IMR-90 (cell line): ENCODE results near the gene SNAPC1. TPM values are rescaled to one million over a fixed set of nuclear protein-coding genes. Genes with fewer than 3 reads are reported as not detected.
A peak's percentile ranks its signal among the peaks of the same experiment; 100 is the strongest.

ENCODE experiments used
- ATAC-seq: fragments of 200-7000 bp; cut with Tn5 transposase; 2 replicates; pipeline ENCODE4 v1.9.1; 2020; ENCODE audit warnings: low read depth, mild to moderate bottlenecking, moderate library complexity
- BruUV-seq: library from RNA; stranded (reverse); fragments of 400-500 nt; replicated peaks from 2 replicates; lab custom pipeline; 2021; lab: Mats Ljungman, UMichigan
- CTCF ChIA-PET: fragments of 300-600 bp; formaldehyde crosslinking; extraction: SDS; loops from one replicate; lab custom pipeline; 2021; ENCODE audit warnings: antibody characterized with exemption; lab: Yijun Ruan, JAX
- POLR2A ChIA-PET: fragments of 300-600 bp; sonication (Branson Sonifier 250); formaldehyde crosslinking; loops from one replicate; lab custom pipeline; 2022; ENCODE audit warnings: antibody characterized with exemption; ENCODE audit not compliant: unreplicated experiment; lab: Charles Lee
- DNase-seq: peaks from one replicate; pipeline ENCODE4 v3.0.0; 2013
- H2AFZ ChIP-seq: replicated peaks from 2 replicates; pipeline ENCODE3; 2013; ENCODE audit warnings: low read length, mild to moderate bottlenecking; ENCODE audit not compliant: poor library complexity
- H2AK5ac ChIP-seq: 2 replicates; pipeline ENCODE4 v1.6.1; 2013; ENCODE audit warnings: low read depth, low read length, inconsistent platforms
- H2AK9ac ChIP-seq: replicated peaks from 2 replicates; pipeline ENCODE3; 2013; ENCODE audit warnings: mild to moderate bottlenecking, low read depth, low read length, moderate library complexity; ENCODE audit not compliant: poor library complexity
- H2BK120ac ChIP-seq: 2 replicates; pipeline ENCODE4 v1.6.1; 2013; ENCODE audit warnings: low read depth, low read length, inconsistent platforms
- H2BK15ac ChIP-seq: 3 replicates; pipeline ENCODE4 v1.6.1; 2013; ENCODE audit warnings: low read depth, low read length, inconsistent platforms
- H2BK20ac ChIP-seq: 2 replicates; pipeline ENCODE4 v1.6.1; 2013; ENCODE audit warnings: low read depth, mild to moderate bottlenecking, inconsistent platforms, low read length, moderate library complexity
- H2BK5ac ChIP-seq: 2 replicates; pipeline ENCODE4 v1.6.1; 2013; ENCODE audit warnings: mild to moderate bottlenecking, low read depth, low read length, inconsistent platforms; ENCODE audit not compliant: poor library complexity, severe bottlenecking
- H3K14ac ChIP-seq: replicated peaks from 2 replicates; pipeline ENCODE4 v1.6.1; 2013; ENCODE audit warnings: low read depth, low read length, inconsistent platforms
- H3K18ac ChIP-seq: 2 replicates; pipeline ENCODE4 v1.6.1; 2013; ENCODE audit warnings: low read depth, low read length, control low read depth
- H3K23ac ChIP-seq: 2 replicates; pipeline ENCODE4 v1.6.1; 2013; ENCODE audit warnings: low read depth, low read length, inconsistent platforms
- H3K27ac ChIP-seq: 2 replicates; pipeline ENCODE4 v1.5.1; 2013; ENCODE audit warnings: mild to moderate bottlenecking, control low read depth, low read length; ENCODE audit not compliant: insufficient read depth
- H3K27me3 ChIP-seq: 2 replicates; pipeline ENCODE4 v1.6.1; 2013; ENCODE audit warnings: low read length; ENCODE audit not compliant: control insufficient read depth, insufficient read depth
- H3K36me3 ChIP-seq: 2 replicates; pipeline ENCODE4 v1.6.1; 2013; ENCODE audit warnings: low read length, mixed read lengths; ENCODE audit not compliant: control insufficient read depth, insufficient read depth
- H3K4ac ChIP-seq: 2 replicates; pipeline ENCODE4 v1.6.1; 2013; ENCODE audit warnings: low read depth, low read length, inconsistent platforms
- H3K4me1 ChIP-seq: 2 replicates; pipeline ENCODE4 v1.6.1; 2013; ENCODE audit warnings: low read length, mixed read lengths; ENCODE audit not compliant: control insufficient read depth, insufficient read depth
- H3K4me2 ChIP-seq: 2 replicates; pipeline ENCODE4 v1.6.1; 2013; ENCODE audit warnings: low read depth, mild to moderate bottlenecking, control low read depth, low read length, moderate library complexity
- H3K4me3 ChIP-seq: 2 replicates; pipeline ENCODE4 v1.5.1; 2013; ENCODE audit warnings: low read depth, mild to moderate bottlenecking, control low read depth, low read length, moderate library complexity; ENCODE audit not compliant: insufficient read depth
- H3K56ac ChIP-seq: 2 replicates; pipeline ENCODE4 v1.6.1; 2013; ENCODE audit warnings: low read length, inconsistent platforms; ENCODE audit not compliant: insufficient read depth; ENCODE audit errors: extremely low read depth
- H3K79me1 ChIP-seq, 2 experiments: 2 replicates each; pipeline ENCODE4 v1.6.1; 2013; ENCODE audit warnings: low read length in 2 of 2, inconsistent platforms in 1 of 2, low read depth in 1 of 2
- H3K9ac ChIP-seq: 2 replicates; pipeline ENCODE4 v1.6.1; 2013; ENCODE audit warnings: low read depth, low read length, control low read depth
- H3K9me1 ChIP-seq: 2 replicates; pipeline ENCODE4 v1.6.1; 2013; ENCODE audit warnings: low read length, inconsistent platforms; ENCODE audit not compliant: insufficient read depth
- H3K9me3 ChIP-seq: 2 replicates; pipeline ENCODE4 v1.6.1; 2013; ENCODE audit warnings: low read length; ENCODE audit not compliant: control insufficient read depth, insufficient read depth
- H4K20me1 ChIP-seq: 2 replicates; pipeline ENCODE4 v1.6.1; 2013; ENCODE audit warnings: low read length, inconsistent platforms; ENCODE audit not compliant: insufficient read depth
- H4K5ac ChIP-seq: 2 replicates; pipeline ENCODE4 v1.6.1; 2013; ENCODE audit warnings: mild to moderate bottlenecking, low read depth, low read length, control low read depth
- H4K8ac ChIP-seq, 2 experiments: 2 replicates each; pipeline ENCODE4 v1.6.1; 2013; ENCODE audit warnings: low read depth in 2 of 2, low read length in 2 of 2, control low read depth in 1 of 2, inconsistent platforms in 1 of 2
- H4K91ac ChIP-seq: 2 replicates; pipeline ENCODE4 v1.6.1; 2013; ENCODE audit warnings: low read depth, low read length, inconsistent platforms; ENCODE audit not compliant: insufficient read depth
- BHLHE40 ChIP-seq: fragments of 150-350 bp; IDR thresholded peaks from 2 replicates; pipeline ENCODE4 v1.6.1; 2016; ENCODE audit warnings: mild to moderate bottlenecking, low read depth, low read length
- CEBPB ChIP-seq: IDR thresholded peaks from 2 replicates; pipeline ENCODE4 v1.6.1; 2012; ENCODE audit warnings: low read depth, low read length, improper control_type of control experiment
- CHD1 ChIP-seq: IDR thresholded peaks from 2 replicates; pipeline ENCODE4 v1.6.1; 2012; ENCODE audit warnings: low read depth, low read length, improper control_type of control experiment
- FOS ChIP-seq: fragments of 150-350 bp; IDR thresholded peaks from 2 replicates; pipeline ENCODE4 v1.6.1; 2016; ENCODE audit warnings: low read depth, low read length
- MAZ ChIP-seq: IDR thresholded peaks from 2 replicates; pipeline ENCODE4 v1.6.1; 2012; ENCODE audit warnings: low read depth, mild to moderate bottlenecking, low read length, improper control_type of control experiment, moderate library complexity, borderline replicate concordance
- MXI1 ChIP-seq: IDR thresholded peaks from 2 replicates; pipeline ENCODE4 v1.6.1; 2012; ENCODE audit warnings: low read depth, mild to moderate bottlenecking, low read length, moderate library complexity, borderline replicate concordance
- NFE2L2 ChIP-seq: fragments of 150-350 bp; IDR thresholded peaks from 2 replicates; pipeline ENCODE4 v1.6.1; 2016; ENCODE audit warnings: low read depth, mild to moderate bottlenecking, low read length
- POLR2A ChIP-seq: IDR thresholded peaks from 2 replicates; pipeline ENCODE4 v1.6.1; 2012; ENCODE audit warnings: mild to moderate bottlenecking, low read depth, low read length
- RAD21 ChIP-seq: IDR thresholded peaks from 2 replicates; pipeline ENCODE4 v1.6.1; 2012; ENCODE audit warnings: low read length, improper control_type of control experiment
- RCOR1 ChIP-seq: IDR thresholded peaks from 2 replicates; pipeline ENCODE4 v1.6.1; 2012; ENCODE audit warnings: mild to moderate bottlenecking, low read length, improper control_type of control experiment; ENCODE audit not compliant: insufficient replicate concordance
- RFX5 ChIP-seq: IDR thresholded peaks from 2 replicates; pipeline ENCODE4 v1.8.0; 2012; ENCODE audit warnings: low read depth, mild to moderate bottlenecking, low read length, moderate library complexity
- SMC3 ChIP-seq: fragments of 150-350 bp; IDR thresholded peaks from 2 replicates; pipeline ENCODE4 v1.6.1; 2016; ENCODE audit warnings: low read depth, mild to moderate bottlenecking, antibody characterized with exemption, low read length, moderate library complexity
- WGBS, 2 experiments: methylation state at CpG; one replicate each; pipeline versions ENCODE4 v1.1.5 to v1.1.7; 2013; ENCODE audit warnings: missing lambda C conversion rate in 2 of 2; ENCODE audit not compliant: insufficient read length in 1 of 2; ENCODE audit errors: extremely low coverage in 2 of 2; 5-methylcytosine and 5-hydroxymethylcytosine counted together
- dilution Hi-C: fragments of 300-500 bp; cut with HindIII; formaldehyde crosslinking; loops from one replicate; pipeline ENCODE4 v1.14.3; 2018; ENCODE audit warnings: low sequenced_read_pairs; ENCODE audit not compliant: unreplicated experiment
- in situ Hi-C: fragments of 300-500 bp; cut with MboI; formaldehyde crosslinking; loops from 3 replicates; pipeline ENCODE4 v1.14.3; 2019; ENCODE audit warnings: low sequenced_read_pairs, inconsistent platforms, mixed read lengths
- intact Hi-C: fragments of 100-400 bp; cut with micrococcal nuclease; formaldehyde crosslinking; loops from 2 replicates; pipeline ENCODE4 v1.10.0; 2022
- polyA plus RNA-seq, 3 experiments: library from polyadenylated mRNA; depleted of rRNA; stranded (reverse); fragments of >200 nt; gene quantifications; 2 replicates each; pipeline ENCODE4 v1.2.3, GENCODE V29; 2012; ENCODE audit warnings: low replicate concordance in 1 of 3
- total RNA-seq: library from RNA; depleted of rRNA; stranded (reverse); fragments of >200 nt; gene quantifications from 2 replicates; pipeline ENCODE4 v1.2.3, GENCODE V29; 2012
- TF ChIP-seq, protein P1 (sequence below): fragments of 150-350 bp; IDR thresholded peaks from 2 replicates; pipeline ENCODE4 v1.6.1; 2016; ENCODE audit warnings: low read depth, mild to moderate bottlenecking, low read length, moderate library complexity, borderline replicate concordance

Gene SNAPC1
- total and polyA plus RNA-seq, 2 of the 4 experiments (the other 2 are of a cell fraction), result 7.7 to 9.3 TPM

GRCh38 chr14:61749867-61750266, 12.4 kb upstream of the SNAPC1 start:
- Histone ChIP-seq H3K4ac (no peak overlapping the region), H2BK15ac (no peak overlapping the region), H3K9ac (peak overlapping the region; percentile 76; the same call in 1 of the 2 replicates), H3K27me3 (no peaks in the 10 kb centered on the region), H2AK9ac (no peak overlapping the region), H3K23ac (no peak overlapping the region; the same call in 1 of the 2 replicates), H3K4me2 (peak overlapping the region; percentile 80; the same call in 1 of the 2 replicates), H2BK120ac (no peak overlapping the region), H3K4me1 (peaks cover 13% of the 10 kb centered on the region), H3K4me3 (peak overlapping the region; percentile 86; the same call in 1 of the 2 replicates), H2BK20ac (no peak overlapping the region), H2AFZ (no peak overlapping the region), H2BK5ac (peak overlapping the region; percentile 69), H2AK5ac (no peak overlapping the region), H4K91ac (no peak overlapping the region), H3K9me3 (no peaks in the 10 kb centered on the region; the same call in 1 of the 2 replicates), H3K14ac (no peak overlapping the region), H3K9me1 (peaks cover 2% of the 10 kb centered on the region; the same call in 1 of the 2 replicates), H4K8ac (no peak overlapping the region), H4K20me1 (peaks cover 8% of the 10 kb centered on the region; the same call in 1 of the 2 replicates), H3K79me1 (peaks cover 3 to 7% of the 10 kb centered on the region in 2 experiments; a peak in 3 of 4 replicates), H3K36me3 (peaks cover 31% of the 10 kb centered on the region), H3K27ac (no peak overlapping the region), H4K5ac (peak overlapping the region; percentile 64; the same call in 1 of the 2 replicates), H3K18ac (peak overlapping the region; percentile 51; the same call in 1 of the 2 replicates), H3K56ac (no peak overlapping the region)
- ATAC-seq (no peak), DNase-seq (no peak)
- dilution Hi-C loops (no loop called here), intact Hi-C loops (loop anchor here (2.0 to 5.0 kb wide), 2 partner anchors 188 to 283 kb away; no protein-coding TSS in a partner anchor), in situ Hi-C loops (no loop called here)
- CTCF ChIA-PET, result interaction anchor here (1.5 to 1.9 kb wide), 2 partner anchors 10 to 16 kb away, joined by 5 to 6 read pairs; no protein-coding TSS in a partner anchor
- BruUV-seq, result no TSS peak
- WGBS, 2 experiments, result no CpG with 5 or more reads among the region's 3 CpGs
- TF ChIP-seq RFX5 (no peak), MAZ (no peak), RCOR1 (no peak), SMC3 (no peak), POLR2A (no peak), NFE2L2 (no peak), MXI1 (no peak), CHD1 (no peak), CEBPB (no peak), BHLHE40 (no peak), FOS (no peak), RAD21 (no peak)
- TF ChIP-seq, protein P1, sequence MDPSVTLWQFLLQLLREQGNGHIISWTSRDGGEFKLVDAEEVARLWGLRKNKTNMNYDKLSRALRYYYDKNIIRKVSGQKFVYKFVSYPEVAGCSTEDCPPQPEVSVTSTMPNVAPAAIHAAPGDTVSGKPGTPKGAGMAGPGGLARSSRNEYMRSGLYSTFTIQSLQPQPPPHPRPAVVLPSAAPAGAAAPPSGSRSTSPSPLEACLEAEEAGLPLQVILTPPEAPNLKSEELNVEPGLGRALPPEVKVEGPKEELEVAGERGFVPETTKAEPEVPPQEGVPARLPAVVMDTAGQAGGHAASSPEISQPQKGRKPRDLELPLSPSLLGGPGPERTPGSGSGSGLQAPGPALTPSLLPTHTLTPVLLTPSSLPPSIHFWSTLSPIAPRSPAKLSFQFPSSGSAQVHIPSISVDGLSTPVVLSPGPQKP, result no peak
- POLR2A ChIA-PET, result interaction anchor here (0.6 kb wide), 1 partner anchor 141 kb away, joined by 5 read pairs; no protein-coding TSS in a partner anchor
